H1 (cell line): ENCODE measurements around the gene PRSS38.

Source experiments
- CEBPB ChIP-seq: IDR thresholded peaks from 2 replicates; pipeline ENCODE4 v1.6.1; 2012; ENCODE audit warnings: low read depth, low read length
- CREB1 ChIP-seq: IDR thresholded peaks from 2 replicates; pipeline ENCODE4 v1.6.1; 2012; ENCODE audit warnings: inconsistent platforms
- CTCF ChIP-seq, 3 experiments: IDR thresholded peaks; 1 replicate in 2 of 3; 2 replicates in 1 of 3; pipeline versions ENCODE4 v1.5.1 to v1.6.1; 2011; ENCODE audit warnings: low read length in 3 of 3, mild to moderate bottlenecking in 3 of 3, inconsistent platforms in 2 of 3, low read depth in 1 of 3, moderate library complexity in 1 of 3; ENCODE audit not compliant: insufficient read depth in 1 of 3; ENCODE audit errors: control extremely low read depth in 1 of 3
- EGR1 ChIP-seq: IDR thresholded peaks from 2 replicates; pipeline ENCODE4 v1.6.1; 2011; ENCODE audit warnings: low read depth, low read length, borderline replicate concordance
- EP300 ChIP-seq, 2 experiments: IDR thresholded peaks; 1 replicate in 1 of 2; 2 replicates in 1 of 2; pipeline ENCODE4 v1.6.1; 2011 to 2012; ENCODE audit warnings: low read depth in 2 of 2, low read length in 2 of 2, mild to moderate bottlenecking in 2 of 2, borderline replicate concordance in 1 of 2, inconsistent platforms in 1 of 2, moderate library complexity in 1 of 2
- FOSL1 ChIP-seq: IDR thresholded peaks from 2 replicates; pipeline ENCODE4 v1.6.1; 2011; ENCODE audit warnings: mild to moderate bottlenecking, low read depth, low read length, moderate library complexity; ENCODE audit not compliant: insufficient read depth
- NRF1 ChIP-seq: IDR thresholded peaks from 2 replicates; pipeline ENCODE4 v1.6.1; 2011; ENCODE audit warnings: mild to moderate bottlenecking, low read depth, low read length, improper control_type of control experiment
- POLR2A ChIP-seq, 2 experiments: IDR thresholded peaks; 1 replicate in 1 of 2; 2 replicates in 1 of 2; pipeline ENCODE4 v1.6.1; 2011; ENCODE audit warnings: low read depth in 2 of 2, low read length in 2 of 2, mild to moderate bottlenecking in 2 of 2; ENCODE audit errors: control extremely low read depth in 1 of 2
- RFX5 ChIP-seq: IDR thresholded peaks from 2 replicates; pipeline ENCODE4 v1.6.1; 2011; ENCODE audit warnings: low read depth, low read length, improper control_type of control experiment, borderline replicate concordance
- SIX5 ChIP-seq: IDR thresholded peaks from 2 replicates; pipeline ENCODE4 v1.6.1; 2011; ENCODE audit warnings: mild to moderate bottlenecking, low read depth, low read length
- TCF12 ChIP-seq: IDR thresholded peaks from 2 replicates; pipeline ENCODE4 v1.6.1; 2011; ENCODE audit warnings: low read depth, mild to moderate bottlenecking, low read length
- YY1 ChIP-seq: IDR thresholded peaks from 2 replicates; pipeline ENCODE4 v1.6.1; 2011; ENCODE audit warnings: low read depth, mild to moderate bottlenecking, low read length
- TF ChIP-seq, protein P1 (sequence below): IDR thresholded peaks from 2 replicates; pipeline ENCODE4 v1.6.1; 2011; ENCODE audit warnings: low read depth, mild to moderate bottlenecking, low read length; ENCODE audit not compliant: insufficient read depth

- TF ChIP-seq SIX5 (no peak), TCF12 (no peak), EGR1 (no peak), POLR2A (IDR thresholded peaks at IDR 0.05; ENCODE audit: control extremely low read depth in 1 of 2, low read depth in 2 of 2, low read length in 2 of 2) (no peak), RFX5 (no peak), CTCF (IDR thresholded peaks at IDR 0.05; ENCODE audit: control extremely low read depth in 1 of 3, insufficient read depth in 1 of 3, low read depth in 1 of 3, low read length in 3 of 3) (no peak), CEBPB (no peak), YY1 (no peak), FOSL1 (no peak), EP300 (IDR thresholded peaks at IDR 0.05; ENCODE audit: borderline replicate concordance in 1 of 2, low read depth in 2 of 2, low read length in 2 of 2) (no peak), NRF1 (no peak), CREB1 (no peak)
- TF ChIP-seq, protein P1, sequence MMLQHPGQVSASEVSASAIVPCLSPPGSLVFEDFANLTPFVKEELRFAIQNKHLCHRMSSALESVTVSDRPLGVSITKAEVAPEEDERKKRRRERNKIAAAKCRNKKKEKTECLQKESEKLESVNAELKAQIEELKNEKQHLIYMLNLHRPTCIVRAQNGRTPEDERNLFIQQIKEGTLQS = no peak
Measured at GRCh38 chr1:227774821-227775661, 40.4 kb upstream of the PRSS38 start.
